HEK293 (cell line): ENCODE measurements around the gene PCDHA8.
"Not testable (repeated sequence)": the region's sequence is repeated elsewhere in the genome, so short reads cannot be mapped to it uniquely, and the experiment has no call there.

Experiments
- CTCF ChIA-PET: fragments of 350-600 bp; formaldehyde crosslinking; extraction: SDS; loops from one replicate; lab custom pipeline; 2021; ENCODE audit warnings: antibody characterized with exemption; lab: Yijun Ruan, JAX
- POLR2A ChIA-PET: fragments of 300-600 bp; formaldehyde crosslinking; extraction: SDS; loops from one replicate; lab custom pipeline; 2020; ENCODE audit warnings: antibody characterized with exemption, inconsistent platforms; lab: Yijun Ruan, JAX
- H3K27ac ChIP-seq: fragments of 200-500 bp; sonication (Bioruptor generic); 2 replicates; pipeline ENCODE4 v1.5.1; 2014; ENCODE audit warnings: low read depth, low read length, control low read depth, inconsistent platforms; ENCODE audit errors: extremely low read depth
- H3K36me3 ChIP-seq, 2 experiments: fragments of 200-500 bp in 1 of 2; sonication (Bioruptor generic) in 1 of 2; 1 replicate in 1 of 2; 2 replicates in 1 of 2; pipeline ENCODE4 v1.5.1; 2014 to 2017; ENCODE audit warnings: inconsistent platforms in 2 of 2, low read length in 2 of 2; ENCODE audit not compliant: control insufficient read depth in 2 of 2, insufficient read depth in 1 of 2
- H3K4me1 ChIP-seq: fragments of 200-500 bp; sonication (Bioruptor generic); 2 replicates; pipeline ENCODE4 v1.5.1; 2014; ENCODE audit warnings: mild to moderate bottlenecking, low read length, inconsistent platforms; ENCODE audit not compliant: control insufficient read depth, insufficient read depth
- H3K4me3 ChIP-seq: 2 replicates; pipeline ENCODE4 v1.5.1; 2011; ENCODE audit warnings: low read depth, mild to moderate bottlenecking, control low read depth, low read length, moderate library complexity
- H3K9me3 ChIP-seq: fragments of 200-500 bp; sonication (Bioruptor generic); 2 replicates; pipeline ENCODE4 v1.5.1; 2014; ENCODE audit warnings: low read depth, low read length, inconsistent platforms; ENCODE audit not compliant: control insufficient read depth, insufficient read depth
- REST ChIP-seq: fragments of 450-650 bp; formaldehyde crosslinking; IDR thresholded peaks from 2 replicates; pipeline ENCODE4 v1.5.1; 2016; ENCODE audit warnings: missing biosample characterization, missing genetic modification characterization
- ZNF214 ChIP-seq: fragments of 450-650 bp; formaldehyde crosslinking; IDR thresholded peaks from 2 replicates; pipeline ENCODE4 v1.5.1; 2017; ENCODE audit warnings: missing biosample characterization, mild to moderate bottlenecking, missing genetic modification characterization, borderline replicate concordance
- ZNF394 ChIP-seq: fragments of 450-650 bp; formaldehyde crosslinking; IDR thresholded peaks from 2 replicates; pipeline ENCODE4 v1.5.1; 2016; ENCODE audit warnings: missing biosample characterization, missing genetic modification characterization, mild to moderate bottlenecking, moderate library complexity, borderline replicate concordance
- ZNF426 ChIP-seq: fragments of 450-650 bp; formaldehyde crosslinking; IDR thresholded peaks from 2 replicates; pipeline ENCODE4 v1.5.1; 2017; ENCODE audit warnings: missing biosample characterization, missing genetic modification characterization, mild to moderate bottlenecking, inconsistent platforms, moderate library complexity
- ZNF501 ChIP-seq: fragments of 450-650 bp; formaldehyde crosslinking; IDR thresholded peaks from 2 replicates; pipeline ENCODE4 v1.5.1; 2016; ENCODE audit warnings: missing biosample characterization, missing genetic modification characterization
- ZNF514 ChIP-seq: fragments of 450-650 bp; formaldehyde crosslinking; IDR thresholded peaks from 2 replicates; pipeline ENCODE4 v1.5.1; 2016; ENCODE audit warnings: missing biosample characterization, missing genetic modification characterization
- ZNF654 ChIP-seq: fragments of 450-650 bp; formaldehyde crosslinking; IDR thresholded peaks from 2 replicates; pipeline ENCODE4 v1.5.1; 2016; ENCODE audit warnings: low read depth, missing biosample characterization, missing genetic modification characterization

Gene PCDHA8

GRCh38 chr5:140840978-140841962, at the start of gene PCDHA8:
TSS of gene PCDHA8 (plus strand) at chr5:140841187. CDS start at chr5:140841322, 135 bp downstream.
- peak; percentile 52 for TF ChIP-seq ZNF654 (tag by site-specific recombination)
- TF ChIP-seq ZNF426, result no peak
- no peak for TF ChIP-seq ZNF214 (tag by site-specific recombination)
- TF ChIP-seq, all 188 proteins: peak for 1
- Histone ChIP-seq H3K4me1 (no peaks in the 10 kb centered on the region), H3K36me3 (no peaks in the 10 kb centered on the region), H3K9me3 (no peaks in the 10 kb centered on the region), H3K27ac (no peak within 1 kb of the TSS), H3K4me3 (no peak within 1 kb of the TSS)
- POLR2A ChIA-PET, result no interaction called here
- CTCF ChIA-PET, result interaction anchor here (0.6 to 3.9 kb wide), 23 partner anchors 10 to 326 kb away, joined by 3 to 24 read pairs (median 4); partner anchors contain the start of genes PCDHA10, PCDHA13, PCDHA2 and PCDHA5

- H3K9me3 ChIP-seq, result no peaks in the 10 kb centered on the region
- CTCF ChIA-PET, result interaction anchor here (0.6 to 1.9 kb wide), 5 partner anchors 10 to 47 kb away, joined by 3 to 6 read pairs (median 4); partner anchors contain the start of genes PCDHA1 and PCDHA4
- POLR2A ChIA-PET, result no interaction called here
- no peaks in the 10 kb centered on the region for H3K36me3 ChIP-seq
- H3K27ac ChIP-seq, result no peak within 1 kb of the TSS
- H3K4me3 ChIP-seq, result no peak within 1 kb of the TSS
- no peaks in the 10 kb centered on the region for H3K4me1 ChIP-seq
- TF ChIP-seq ZNF501 (tag by site-specific recombination) (no peak), ZNF654 (tag by site-specific recombination) (peak; percentile 20; the same call in 1 of the 2 replicates)
These were observed 46.3 kb upstream of the PCDHA8 start, which contains the start of gene PCDHA2 for GRCh38 chr5:140794595-140795258. TSS of gene PCDHA2 (plus strand) at chr5:140794852.

- H3K4me3 ChIP-seq, result no peak overlapping the region
- ChIA-PET POLR2A (no interaction called here), CTCF (interaction anchor here (0.6 to 1.9 kb wide), 4 partner anchors 10 to 46 kb away, joined by 3 to 6 read pairs (median 4); partner anchors contain the start of genes PCDHA1 and PCDHA4)
- no peak overlapping the region for H3K27ac ChIP-seq
- TF ChIP-seq ZNF514 (tag by site-specific recombination), result no peak
- no peak for TF ChIP-seq ZNF394 (tag by site-specific recombination)
- H3K4me1 ChIP-seq, result no peaks in the 10 kb centered on the region
- H3K36me3 ChIP-seq, result no peaks in the 10 kb centered on the region
- no peaks in the 10 kb centered on the region for H3K9me3 ChIP-seq
These were observed 45.7 kb upstream of the PCDHA8 start for GRCh38 chr5:140795259-140795641.

GRCh38 chr5:140796072-140796717, 44.8 kb upstream of the PCDHA8 start:
- TF ChIP-seq REST (tag by site-specific recombination), result peak; percentile 52; the same call in 1 of the 2 replicates
- H3K27ac ChIP-seq, H3K9me3 ChIP-seq, POLR2A ChIA-PET, H3K4me3 ChIP-seq, H3K4me1 ChIP-seq, H3K36me3 ChIP-seq: not testable (repeated sequence)
- CTCF ChIA-PET, result interaction anchor here (1.0 to 1.9 kb wide), 2 partner anchors 10 to 11 kb away, joined by 4 to 6 read pairs; partner anchors contain the start of genes PCDHA1 and PCDHA4
